Measurements from ENCODE around the gene POU6F2.

POU6F2 gene

DNA sequence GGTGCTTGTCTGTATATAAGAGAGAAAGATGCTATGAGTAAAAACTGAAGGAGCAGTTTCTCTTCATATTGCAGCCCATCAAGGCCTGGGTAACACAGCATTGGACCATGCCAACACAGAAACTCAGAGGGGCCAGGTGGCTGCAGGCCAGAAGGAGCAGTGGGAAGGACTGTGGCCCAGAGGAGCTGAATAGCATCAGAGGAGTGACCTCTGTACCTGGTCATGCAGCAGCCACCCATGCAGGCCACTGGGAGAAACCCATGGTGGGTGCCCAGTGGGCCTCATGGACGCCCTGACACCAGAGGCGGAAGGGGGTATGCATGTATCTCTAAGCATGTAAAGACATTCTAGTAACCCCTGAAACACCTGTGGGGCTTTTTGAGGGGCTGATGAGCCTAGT, 512.6 kb downstream of the POU6F2 start:
- DNase-seq (ENCODE audit: low read depth in 1 of 2, low spot score in 1 of 2): no peak

DNA sequence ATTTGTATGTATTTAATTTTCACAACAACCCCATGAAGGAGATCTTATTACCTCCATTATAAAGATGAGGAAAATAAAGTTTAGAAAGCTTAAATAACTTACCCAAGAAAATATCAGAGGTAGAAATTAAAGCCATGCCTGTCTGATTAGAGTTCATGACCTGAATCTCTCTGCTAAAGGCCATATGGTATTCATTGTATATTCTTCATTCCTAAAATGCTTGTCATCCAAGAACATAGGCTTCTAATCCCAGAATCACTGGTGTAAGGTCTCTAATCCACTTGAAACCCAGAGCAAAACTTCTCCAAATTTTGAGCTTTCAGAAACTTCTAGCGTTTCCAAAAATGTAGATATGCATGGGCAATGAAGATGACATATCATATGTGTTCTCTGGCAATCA, 516.2 kb downstream of the POU6F2 start:
- no peak for DNase-seq (ENCODE audit: low read depth in 1 of 2, low spot score in 1 of 2)

DNA sequence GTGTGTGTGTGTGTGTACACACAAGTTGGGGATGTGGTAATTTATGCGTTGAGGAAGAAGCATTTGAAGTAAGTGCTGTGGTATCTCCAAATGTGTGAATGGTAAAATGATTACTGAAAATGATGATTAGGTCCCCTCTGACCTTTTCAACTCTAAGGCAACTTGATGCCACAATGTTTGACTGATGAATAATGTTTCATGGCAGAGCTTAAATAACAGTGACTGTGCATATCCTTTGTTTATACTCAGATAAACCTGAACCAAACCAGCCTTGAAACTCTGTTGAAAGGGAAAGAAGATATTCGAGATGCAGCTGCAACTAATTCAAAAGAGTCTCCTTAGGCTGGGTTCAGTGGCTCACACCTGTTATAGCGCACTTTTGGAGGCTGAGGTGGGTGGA, 523.6 kb downstream of the POU6F2 start:
- DNase-seq (ENCODE audit: low read depth in 1 of 2, low spot score in 1 of 2): no peak

DNA sequence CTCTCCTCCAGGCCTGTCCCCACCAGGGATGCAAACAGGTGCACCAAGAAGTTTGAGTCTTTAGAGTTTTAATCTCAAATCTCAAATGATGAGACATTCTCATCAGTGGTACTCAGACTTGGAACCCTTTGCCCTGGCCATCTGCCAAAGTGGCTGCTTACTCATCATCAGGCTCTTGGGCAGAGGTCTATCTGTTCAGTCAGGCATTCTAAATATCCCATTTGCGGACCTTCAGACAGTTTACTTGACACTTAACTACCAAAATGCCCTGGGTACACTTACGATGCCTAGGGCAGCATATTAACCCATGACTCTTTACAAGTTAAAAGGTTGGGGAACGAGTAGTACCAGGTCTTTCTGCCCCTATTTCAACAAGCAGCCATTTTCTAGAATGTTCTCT, 527.3 kb downstream of the POU6F2 start:
- no peak for DNase-seq (ENCODE audit: low read depth in 1 of 2, low spot score in 1 of 2)

DNA sequence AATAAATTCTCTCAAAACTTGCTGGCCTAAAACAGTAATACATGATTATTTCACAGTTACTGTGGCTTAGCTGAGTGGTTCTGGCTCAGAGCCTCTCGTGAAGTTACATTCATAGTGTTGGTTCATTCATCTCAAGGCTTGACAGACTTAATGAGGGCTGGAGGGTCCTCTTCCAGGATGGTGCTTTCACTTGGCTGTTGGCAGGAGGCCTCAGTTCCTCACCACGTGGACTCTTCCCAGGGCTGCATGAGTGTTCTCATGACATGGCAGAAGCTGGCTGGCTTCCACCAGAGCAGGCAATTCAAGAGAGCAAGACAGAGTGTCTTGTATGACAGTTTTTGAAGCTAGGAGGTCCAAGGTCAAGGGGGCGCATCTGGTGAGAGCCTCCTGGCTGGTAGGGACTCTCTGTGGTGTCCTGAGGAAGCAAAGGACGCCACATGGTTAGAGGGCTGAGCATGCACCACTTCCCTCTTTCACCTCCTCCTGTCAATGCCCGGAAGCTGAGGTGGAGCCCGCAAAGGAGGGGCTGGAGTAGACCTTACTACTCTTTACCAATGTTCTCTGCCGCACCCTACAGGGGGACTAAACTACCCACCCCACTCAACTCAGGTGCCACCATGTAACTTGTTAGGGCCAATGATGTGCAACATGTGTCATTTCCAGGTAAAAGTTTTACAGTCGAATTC, 530.3 kb downstream of the POU6F2 start:
- no peak for DNase-seq (ENCODE audit: low read depth in 1 of 2, low spot score in 1 of 2)

DNA sequence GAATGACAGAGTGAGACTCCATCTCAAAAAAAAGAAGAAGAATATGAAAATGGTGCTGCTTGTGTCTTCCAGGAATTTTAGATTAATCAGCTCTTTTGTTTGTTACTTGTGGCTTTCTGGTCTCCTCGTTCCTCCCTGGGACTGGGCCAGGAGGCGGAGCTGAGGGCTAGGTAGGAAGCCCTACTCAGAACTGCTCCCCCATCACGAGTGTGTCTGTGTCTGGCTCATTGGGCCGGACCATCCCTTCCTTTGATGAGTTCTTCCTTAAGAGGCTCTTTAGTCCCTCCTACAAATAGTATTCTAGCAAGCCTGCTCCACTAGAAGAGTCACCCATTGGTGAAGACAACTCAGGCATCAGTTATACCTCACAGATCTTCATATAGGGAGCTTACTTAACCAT, 531.7 kb downstream of the POU6F2 start:
- no peak for DNase-seq (ENCODE audit: low read depth in 1 of 2, low spot score in 1 of 2)

DNA sequence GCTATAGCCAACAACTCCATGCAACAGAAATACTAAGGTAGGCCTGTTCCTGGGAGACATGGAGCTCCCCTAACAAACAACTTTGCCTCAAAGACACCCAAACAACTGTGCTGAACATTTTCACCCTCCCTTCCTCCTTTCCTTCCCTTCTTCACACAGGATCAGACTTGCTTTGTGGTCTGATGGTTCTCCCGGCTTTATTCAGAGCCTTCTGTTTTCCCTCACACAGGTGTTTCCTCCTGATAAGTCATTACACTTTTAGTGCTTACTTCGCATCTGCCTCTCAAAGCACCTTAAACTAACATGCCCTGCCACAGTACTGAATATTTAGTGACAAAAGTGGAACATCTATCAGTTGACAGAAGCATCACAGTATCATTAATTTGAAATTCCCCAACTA, 532.2 kb downstream of the POU6F2 start:
- DNase-seq (ENCODE audit: low read depth in 1 of 2, low spot score in 1 of 2): no peak

DNA sequence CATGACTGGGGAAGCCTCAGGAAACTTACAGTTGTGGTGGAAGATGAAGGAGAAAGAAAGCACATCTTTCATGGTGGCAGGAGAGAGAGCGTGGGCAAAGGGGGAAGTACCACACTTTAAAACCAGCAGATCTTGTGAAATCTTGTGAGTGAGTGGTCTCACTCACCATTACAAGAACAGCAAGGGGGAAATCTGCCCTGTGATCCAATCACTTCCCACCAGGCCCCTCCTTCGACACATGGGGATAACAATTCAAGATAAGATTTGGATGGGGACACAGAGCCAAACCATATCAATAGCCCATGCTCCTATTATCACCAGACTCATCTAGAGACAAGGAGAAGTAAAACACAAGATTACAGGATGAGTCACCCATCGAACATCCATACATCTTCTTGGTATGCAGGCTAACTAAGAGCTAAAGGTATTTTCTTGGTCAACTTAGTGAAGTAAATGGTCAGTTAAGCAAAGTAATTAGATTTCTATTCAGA, 533.2 kb downstream of the POU6F2 start:
- no peak for DNase-seq (ENCODE audit: low read depth in 1 of 2, low spot score in 1 of 2)

DNA sequence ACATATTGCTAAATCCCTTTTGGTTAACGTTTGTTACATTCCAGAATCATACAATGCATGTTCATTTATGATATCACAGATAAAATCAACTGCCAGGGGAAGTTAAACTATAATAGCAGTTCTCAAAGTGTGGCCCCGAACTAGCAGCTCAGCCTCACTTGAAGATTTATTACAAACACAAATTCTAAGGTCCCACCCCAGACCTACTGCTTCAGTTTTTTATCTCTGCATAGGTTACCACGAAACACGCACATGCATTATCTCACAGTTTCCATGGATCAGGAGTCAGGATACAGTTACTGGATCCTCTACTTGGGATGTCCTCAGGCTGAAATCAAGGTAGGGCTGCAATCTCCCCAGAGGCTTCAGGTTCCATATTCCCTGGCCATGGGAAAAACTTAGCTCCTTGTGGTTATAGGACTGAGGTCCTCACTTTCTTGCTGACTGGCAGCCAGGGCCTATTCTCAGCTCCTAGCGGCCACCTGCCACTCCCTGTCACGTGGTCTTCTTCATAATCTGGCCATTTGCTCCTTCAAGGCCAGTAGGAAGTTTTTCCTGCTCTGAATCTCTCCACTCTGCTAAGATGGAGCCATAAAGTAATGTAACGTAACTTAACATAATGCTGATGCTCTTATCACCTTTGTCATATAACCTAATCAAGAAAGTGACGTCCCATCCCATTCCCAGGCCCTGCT, 538.0 kb downstream of the POU6F2 start:
- DNase-seq (ENCODE audit: low read depth in 1 of 2, low spot score in 1 of 2): no peak

DNA sequence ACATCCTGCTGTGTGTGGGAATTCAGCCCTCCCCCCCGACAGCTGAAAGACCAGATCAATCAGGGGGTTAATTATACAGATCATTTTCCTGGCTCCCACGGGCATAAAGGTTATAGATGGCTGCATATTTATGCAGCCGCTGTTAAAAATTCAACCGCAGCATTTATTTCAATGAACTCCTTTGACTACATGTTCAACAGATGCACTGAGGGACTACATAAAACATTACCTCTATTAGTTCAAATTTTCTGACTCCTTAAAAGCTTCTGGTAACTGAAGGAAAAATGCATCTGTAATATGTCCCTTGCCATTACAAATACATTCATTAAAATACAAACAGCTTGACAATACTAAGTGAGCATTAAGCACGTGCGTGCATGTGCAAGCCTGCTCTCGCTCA, 538.8 kb downstream of the POU6F2 start:
- no peak for DNase-seq (ENCODE audit: low read depth in 1 of 2, low spot score in 1 of 2)

DNA sequence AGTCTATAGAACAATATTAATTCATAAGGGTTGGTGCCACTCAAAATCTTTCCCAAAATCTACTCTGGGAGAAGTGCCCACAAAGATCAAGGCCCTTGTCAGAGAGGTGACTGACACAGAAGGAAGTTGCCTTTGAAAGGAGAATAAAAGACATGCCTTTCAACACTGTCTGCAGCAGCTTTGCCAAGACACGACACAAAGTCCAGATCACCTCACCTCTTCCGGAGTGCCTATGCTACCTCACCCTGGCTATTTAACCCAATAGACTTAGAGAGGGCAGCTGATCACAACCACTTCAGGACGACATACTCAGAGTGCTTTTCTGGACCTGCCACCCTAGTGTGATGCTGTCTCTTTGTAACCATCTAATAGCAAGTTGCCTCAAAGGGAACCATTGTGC, 539.5 kb downstream of the POU6F2 start:
- DNase-seq (ENCODE audit: low read depth in 1 of 2, low spot score in 1 of 2): no peak
